D721Med (cell line): ENCODE results near the gene LAMC1.

Experiments used
- DNase-seq: peaks from one replicate; pipeline ENCODE4 v3.0.0; 2011; ENCODE audit warnings: low spot score; ENCODE audit not compliant: insufficient read length
- FAIRE-seq: peaks from 2 replicates; lab custom pipeline; 2011; peaks lifted over from hg19 to GRCh38; lab: Jason Lieb, UNC
- CTCF ChIP-seq: IDR thresholded peaks from 2 replicates; pipeline ENCODE4 v1.5.1; 2012; ENCODE audit warnings: mild to moderate bottlenecking, control low read depth; ENCODE audit not compliant: insufficient read depth; ENCODE audit errors: missing control alignments

The LAMC1 gene

GRCh38 chr1:183124259-183124658 is 101.0 kb downstream of the LAMC1 start:
- no peak for TF ChIP-seq CTCF
- DNase-seq (no peak), FAIRE-seq (no peak)

GRCh38 chr1:183125279-183125999 is 102.2 kb downstream of the LAMC1 start:
- no peak for FAIRE-seq
- TF ChIP-seq CTCF: no peak
- DNase-seq: no peak

- DNase-seq (no peak), FAIRE-seq (no peak)
- TF ChIP-seq CTCF: no peak
These were observed 102.8 kb downstream of the LAMC1 start for GRCh38 chr1:183126000-183126366.

GRCh38 chr1:183126528-183126927 is 103.3 kb downstream of the LAMC1 start:
- TF ChIP-seq CTCF: no peak
- DNase-seq (no peak), FAIRE-seq (no peak)

GRCh38 chr1:183129921-183130690 is 106.9 kb downstream of the LAMC1 start:
- DNase-seq (no peak), FAIRE-seq (no peak)
- no peak for TF ChIP-seq CTCF

- no peak for TF ChIP-seq CTCF
- no peak for FAIRE-seq
- no peak for DNase-seq
These were observed 107.9 kb downstream of the LAMC1 start for GRCh38 chr1:183131166-183131565.

GRCh38 chr1:183135336-183135735 is 112.1 kb downstream of the LAMC1 start:
- FAIRE-seq (no peak), DNase-seq (no peak)
- TF ChIP-seq CTCF: no peak
